ENCODE results near the gene SMLR1.
A peak's percentile ranks its signal among the peaks of the same experiment; 100 is the strongest.

The SMLR1 gene

DNA sequence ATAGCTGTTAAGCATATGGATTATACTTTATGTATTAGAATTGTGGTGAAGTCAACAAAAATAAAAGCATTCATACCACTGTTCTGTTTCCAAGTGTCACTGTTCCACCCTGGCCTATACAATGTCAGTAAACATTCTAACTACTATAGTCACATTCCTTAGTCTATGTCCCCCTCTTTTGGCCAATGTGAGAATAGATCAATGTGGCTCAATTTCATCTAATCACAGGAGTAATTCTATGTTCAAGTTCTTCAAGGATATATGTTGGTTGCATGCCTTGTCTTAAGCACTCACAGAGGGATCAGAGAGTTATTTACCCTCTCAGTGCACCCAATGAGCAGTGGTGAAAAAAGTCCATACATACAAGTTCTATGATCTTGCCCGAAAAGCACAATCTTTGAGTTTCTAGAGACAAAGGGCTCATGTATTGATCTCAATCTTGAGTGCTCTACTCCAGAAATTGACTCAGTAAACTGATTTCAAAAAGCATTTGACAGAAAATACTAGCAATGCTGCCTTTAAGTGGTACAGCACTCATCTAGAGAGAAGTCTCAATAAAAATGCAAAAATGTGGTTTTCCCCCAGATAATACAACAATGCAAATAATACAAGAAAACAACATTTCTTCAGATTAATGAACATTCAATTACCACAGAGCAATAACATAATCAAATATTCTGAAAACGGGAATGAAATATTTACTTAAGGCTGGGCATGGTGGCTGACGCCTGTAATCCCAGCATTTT lies 16.5 kb downstream of the SMLR1 start:
- no peak overlapping the region for H3K4me3 ChIP-seq (ENCODE audit: low read depth, low read length)
- TF ChIP-seq, protein P1, sequence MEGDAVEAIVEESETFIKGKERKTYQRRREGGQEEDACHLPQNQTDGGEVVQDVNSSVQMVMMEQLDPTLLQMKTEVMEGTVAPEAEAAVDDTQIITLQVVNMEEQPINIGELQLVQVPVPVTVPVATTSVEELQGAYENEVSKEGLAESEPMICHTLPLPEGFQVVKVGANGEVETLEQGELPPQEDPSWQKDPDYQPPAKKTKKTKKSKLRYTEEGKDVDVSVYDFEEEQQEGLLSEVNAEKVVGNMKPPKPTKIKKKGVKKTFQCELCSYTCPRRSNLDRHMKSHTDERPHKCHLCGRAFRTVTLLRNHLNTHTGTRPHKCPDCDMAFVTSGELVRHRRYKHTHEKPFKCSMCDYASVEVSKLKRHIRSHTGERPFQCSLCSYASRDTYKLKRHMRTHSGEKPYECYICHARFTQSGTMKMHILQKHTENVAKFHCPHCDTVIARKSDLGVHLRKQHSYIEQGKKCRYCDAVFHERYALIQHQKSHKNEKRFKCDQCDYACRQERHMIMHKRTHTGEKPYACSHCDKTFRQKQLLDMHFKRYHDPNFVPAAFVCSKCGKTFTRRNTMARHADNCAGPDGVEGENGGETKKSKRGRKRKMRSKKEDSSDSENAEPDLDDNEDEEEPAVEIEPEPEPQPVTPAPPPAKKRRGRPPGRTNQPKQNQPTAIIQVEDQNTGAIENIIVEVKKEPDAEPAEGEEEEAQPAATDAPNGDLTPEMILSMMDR (IDR thresholded peaks at IDR 0.05; ENCODE audit: borderline replicate concordance, insufficient read depth, low read depth, low read length), result peak; percentile 33; the same call in 1 of the 2 replicates

DNA sequence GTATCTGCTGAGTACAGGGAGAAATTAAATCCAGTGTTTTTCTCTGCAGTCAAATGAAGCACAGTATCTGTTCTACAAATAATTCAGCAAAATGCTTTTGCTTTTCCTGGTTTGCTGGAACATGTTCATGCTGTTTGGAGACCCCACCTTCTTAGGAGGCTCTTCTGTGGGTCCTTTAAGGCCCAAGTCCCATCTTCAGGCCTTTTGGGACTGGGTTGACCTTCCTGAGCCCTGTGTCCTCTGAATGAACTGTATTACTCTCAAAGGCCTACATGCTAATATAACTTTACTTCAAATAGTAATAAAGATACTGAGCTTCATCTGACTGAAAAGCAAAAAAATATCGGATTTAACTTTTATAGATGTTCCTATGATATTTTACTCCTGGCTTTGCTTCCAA lies 19.3 kb downstream of the SMLR1 start:
- no peak overlapping the region for H3K4me3 ChIP-seq (ENCODE audit: low read depth, low read length)
- TF ChIP-seq, protein P1 (IDR thresholded peaks at IDR 0.05; ENCODE audit: borderline replicate concordance, insufficient read depth, low read depth, low read length), result no peak

DNA sequence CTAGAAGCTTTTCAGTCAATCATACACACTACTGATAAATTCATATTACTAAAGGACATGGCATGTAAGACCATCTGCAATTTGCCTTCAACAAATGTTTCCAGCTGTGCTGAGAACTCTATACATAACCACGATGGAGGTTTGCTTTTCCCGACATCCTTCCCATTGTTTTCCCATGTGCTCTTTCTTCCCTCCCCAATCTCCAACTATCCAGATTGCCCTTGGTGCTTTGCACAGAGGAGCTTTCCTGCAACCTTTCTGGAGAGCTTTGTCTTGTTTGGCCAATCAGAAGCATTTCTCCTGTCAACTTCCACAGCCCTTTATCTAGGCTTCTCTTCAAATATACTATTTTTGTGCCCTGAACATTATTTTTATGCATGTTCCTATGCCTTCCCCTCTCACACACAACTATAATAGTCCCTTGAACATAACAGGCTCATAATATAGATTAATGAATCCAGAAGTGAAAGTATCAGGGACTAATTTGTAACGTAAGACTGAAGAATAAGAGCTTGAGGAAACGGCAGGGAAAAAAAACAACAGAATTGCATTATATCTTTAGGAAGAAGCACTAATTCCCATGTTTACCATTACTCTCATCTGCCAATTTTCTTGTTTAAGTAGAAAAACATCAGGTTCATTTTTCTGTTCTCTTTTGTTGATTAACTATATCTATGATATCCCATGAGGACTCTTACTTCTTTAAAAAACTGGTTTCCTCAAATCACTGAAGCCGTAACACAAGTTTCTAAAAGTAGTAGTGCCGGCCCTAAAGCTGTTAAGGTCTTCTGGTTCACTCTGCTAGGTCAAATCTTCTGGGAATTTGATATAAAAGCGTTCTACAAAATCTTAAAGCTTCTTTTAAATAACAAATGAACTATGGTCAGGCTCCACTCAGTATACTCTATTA lies 20.1 kb downstream of the SMLR1 start:
- TF ChIP-seq, protein P1 (IDR thresholded peaks at IDR 0.05; ENCODE audit: borderline replicate concordance, insufficient read depth, low read depth, low read length), result no peak
- no peak overlapping the region for H3K4me3 ChIP-seq (ENCODE audit: low read depth, low read length)

DNA sequence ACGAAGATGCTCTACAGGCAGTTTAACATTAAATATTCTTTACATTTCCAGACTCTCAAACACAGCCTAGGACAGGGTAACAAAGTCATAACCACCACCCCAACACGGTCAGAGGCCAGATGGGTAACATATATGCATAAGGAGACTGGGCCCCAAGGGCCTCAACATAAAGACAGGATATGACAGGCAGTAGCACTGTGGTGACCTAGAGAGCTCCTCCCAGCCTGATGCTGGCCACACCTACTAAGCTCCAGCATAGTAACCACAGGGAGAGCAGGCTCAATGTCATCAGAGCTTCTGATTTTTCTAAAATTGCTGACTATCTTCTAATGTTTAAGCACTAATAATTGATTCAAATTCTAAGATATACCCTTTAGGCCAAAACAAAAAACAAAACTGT lies 21.7 kb downstream of the SMLR1 start:
- no peak overlapping the region for H3K4me3 ChIP-seq (ENCODE audit: low read depth, low read length)
- TF ChIP-seq, protein P1 (IDR thresholded peaks at IDR 0.05; ENCODE audit: borderline replicate concordance, insufficient read depth, low read depth, low read length), result no peak

DNA sequence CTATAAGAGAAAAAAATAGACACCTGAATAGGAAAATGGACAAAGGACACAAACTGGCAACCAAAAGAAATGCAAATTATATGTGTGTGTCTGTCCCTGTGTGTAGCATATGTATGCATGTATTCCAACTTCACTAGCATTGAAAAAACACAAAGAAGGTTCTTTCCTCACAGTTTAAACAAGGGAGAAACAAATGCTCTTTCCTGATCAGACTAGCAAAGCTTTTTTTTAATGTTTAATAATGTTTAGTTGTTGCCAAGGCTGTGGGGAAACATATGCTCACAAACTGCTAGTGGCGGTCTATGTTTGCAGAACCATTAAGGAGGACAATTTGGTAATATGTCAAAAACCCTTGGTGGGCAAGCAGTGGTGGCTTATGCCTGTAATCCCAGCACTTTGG lies 22.4 kb downstream of the SMLR1 start:
- no peak overlapping the region for H3K4me3 ChIP-seq (ENCODE audit: low read depth, low read length)
- TF ChIP-seq, protein P1 (IDR thresholded peaks at IDR 0.05; ENCODE audit: borderline replicate concordance, insufficient read depth, low read depth, low read length), result no peak

DNA sequence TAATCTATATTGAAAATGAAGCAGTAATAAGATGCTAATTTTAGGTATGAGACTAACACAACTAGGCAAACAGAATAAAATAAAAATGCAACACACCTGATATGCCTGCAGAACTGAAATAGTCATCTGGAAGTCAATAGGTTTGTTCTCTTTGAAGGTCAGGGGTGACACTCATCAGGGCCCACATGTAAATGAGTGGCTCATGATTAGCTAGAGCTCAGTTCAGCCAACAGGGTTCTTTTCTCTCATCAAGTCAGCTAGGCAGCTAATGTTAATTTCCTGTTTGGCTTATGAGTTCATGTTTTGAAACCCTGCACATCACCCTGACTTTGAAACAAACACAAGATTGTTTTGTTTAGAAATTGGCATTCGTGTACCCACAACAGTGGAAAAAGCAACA lies 23.8 kb downstream of the SMLR1 start:
- no peak overlapping the region for H3K4me3 ChIP-seq (ENCODE audit: low read depth, low read length)
- TF ChIP-seq, protein P1 (IDR thresholded peaks at IDR 0.05; ENCODE audit: borderline replicate concordance, insufficient read depth, low read depth, low read length), result no peak

Measured in GM12875 (cell line).